ENCODE results near the gene SPINT1.

Gene SPINT1

DNA sequence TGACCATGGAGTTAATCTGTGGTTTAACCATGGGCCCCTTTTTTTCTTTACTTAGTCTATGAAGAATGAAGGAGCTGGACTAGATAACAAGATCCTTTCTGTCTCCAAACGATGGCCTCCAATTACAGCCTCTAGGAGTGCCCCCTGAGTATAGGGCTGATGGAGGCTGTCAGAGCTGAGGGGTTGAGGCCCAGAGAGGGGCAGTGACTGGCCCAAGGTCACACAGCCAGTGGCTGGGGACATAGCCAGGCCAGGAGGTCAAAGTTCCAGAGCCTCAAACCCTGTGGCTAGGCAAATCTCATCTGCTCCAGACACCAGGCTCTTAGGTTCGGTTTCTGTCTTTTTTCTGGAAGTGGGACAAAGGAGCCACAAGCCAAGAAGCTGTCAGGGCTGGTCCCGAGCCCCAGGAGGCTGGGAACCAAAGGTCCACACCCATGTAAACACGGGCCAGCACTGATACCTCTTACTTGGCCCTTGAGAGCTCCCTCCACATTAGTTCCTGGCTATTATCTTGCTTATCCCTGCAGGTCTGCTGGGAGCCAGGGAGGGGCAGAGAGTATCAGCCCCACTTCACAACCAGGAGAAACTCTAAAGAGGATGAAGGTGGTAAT is 19.9 kb downstream of the SPINT1 start:
- no peak for DNase-seq

DNA sequence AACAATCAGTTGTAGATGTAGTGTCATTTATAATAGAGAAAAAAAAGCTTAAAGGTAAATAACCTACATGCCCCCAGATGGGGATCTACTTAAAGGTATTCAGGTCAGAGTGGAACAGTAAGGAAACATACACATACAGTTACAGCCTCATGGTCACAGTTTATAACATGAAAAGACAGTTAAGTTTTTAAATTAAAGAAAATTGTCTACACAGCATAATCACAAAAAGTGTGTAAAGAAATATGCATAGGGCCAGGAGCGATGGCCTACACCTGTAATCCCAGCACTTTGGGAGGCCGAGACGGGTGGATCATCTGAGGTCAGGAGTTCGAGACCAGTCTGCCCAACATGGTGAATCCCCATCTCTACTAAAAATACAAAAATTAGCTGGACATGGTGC is 23.4 kb downstream of the SPINT1 start:
- no peak for DNase-seq

DNA sequence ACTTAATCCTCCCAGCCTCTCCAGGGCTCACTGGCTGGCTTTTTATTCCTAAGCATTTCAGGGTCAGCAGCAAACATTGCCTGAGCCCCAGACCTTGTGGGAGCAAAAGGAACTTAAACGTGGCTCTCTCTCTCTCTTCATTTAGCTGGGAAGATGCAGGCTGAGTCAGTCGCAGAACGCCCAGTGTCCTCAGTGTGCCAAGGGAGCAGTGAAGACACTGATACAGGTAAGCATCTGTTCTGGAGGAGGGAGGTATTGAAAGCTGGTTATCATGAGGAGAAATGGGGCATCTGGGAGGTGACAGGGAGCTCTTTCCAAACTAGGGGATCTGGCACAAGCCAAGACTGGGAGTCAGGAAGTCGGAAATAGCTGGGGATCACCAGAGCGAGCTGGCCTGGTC is 25.8 kb downstream of the SPINT1 start:
- DNase-seq = no peak

DNA sequence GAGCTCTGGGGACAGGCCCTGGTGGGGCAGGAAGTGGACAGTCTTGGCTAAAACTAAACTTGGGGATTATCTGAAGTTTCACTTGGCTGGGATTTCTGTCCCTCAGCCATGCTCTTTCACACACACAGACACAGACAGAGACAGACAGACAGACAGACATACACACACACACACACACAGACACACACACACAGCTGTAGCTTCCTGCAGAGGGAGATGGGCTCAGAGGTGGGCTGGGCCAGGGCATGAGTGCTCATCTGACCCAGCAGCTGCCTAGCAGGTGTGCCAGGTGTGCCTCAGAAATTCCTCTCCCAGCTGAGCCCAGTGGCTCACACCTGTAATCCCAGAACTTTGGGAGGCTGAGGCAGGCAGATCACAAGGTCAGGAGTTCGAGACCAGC is 26.9 kb downstream of the SPINT1 start:
- DNase-seq = no peak

DNA sequence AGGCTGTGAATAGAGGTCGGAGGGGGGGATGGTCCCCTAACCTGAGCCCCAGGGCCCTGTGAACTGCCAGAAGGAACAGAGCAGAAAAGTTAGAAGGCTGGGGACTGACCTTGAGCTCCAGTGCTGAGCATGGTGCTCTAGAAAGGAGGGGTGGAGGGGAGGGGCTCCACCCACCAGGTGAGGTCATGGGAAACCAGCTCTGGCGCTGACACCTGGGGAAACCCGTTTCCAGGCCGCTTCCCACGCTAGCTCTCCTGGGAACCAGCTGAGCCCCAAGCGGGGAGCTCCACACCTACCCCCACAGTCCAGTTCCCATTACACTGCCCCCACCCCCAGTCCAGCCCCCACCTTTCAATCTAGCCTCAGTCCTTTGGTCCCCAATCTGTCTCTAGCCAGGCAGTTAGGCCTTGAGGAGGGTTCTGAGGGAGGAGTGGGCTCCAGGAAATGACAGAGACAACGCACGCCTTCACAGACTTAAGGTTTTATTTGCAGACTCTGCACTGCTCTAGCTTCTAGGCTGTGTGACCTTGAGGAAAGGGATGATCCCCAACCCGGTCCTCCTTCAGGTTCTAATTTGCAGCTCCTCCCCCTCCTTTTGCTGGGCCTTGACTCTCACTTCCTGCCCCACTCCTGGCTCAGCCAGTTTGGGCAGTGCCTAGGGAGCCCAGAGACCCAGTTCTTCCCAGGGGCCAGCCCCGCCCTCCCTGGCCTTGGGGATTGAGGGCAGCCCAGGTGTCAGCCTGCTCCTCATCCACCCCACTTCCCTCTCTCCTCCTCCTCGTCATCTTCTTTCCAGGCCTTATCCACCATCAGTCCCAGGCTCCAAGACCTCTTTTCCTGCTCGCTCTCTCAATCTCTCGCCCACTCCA is 28.1 kb downstream of the SPINT1 start:
- no peak for DNase-seq

DNA sequence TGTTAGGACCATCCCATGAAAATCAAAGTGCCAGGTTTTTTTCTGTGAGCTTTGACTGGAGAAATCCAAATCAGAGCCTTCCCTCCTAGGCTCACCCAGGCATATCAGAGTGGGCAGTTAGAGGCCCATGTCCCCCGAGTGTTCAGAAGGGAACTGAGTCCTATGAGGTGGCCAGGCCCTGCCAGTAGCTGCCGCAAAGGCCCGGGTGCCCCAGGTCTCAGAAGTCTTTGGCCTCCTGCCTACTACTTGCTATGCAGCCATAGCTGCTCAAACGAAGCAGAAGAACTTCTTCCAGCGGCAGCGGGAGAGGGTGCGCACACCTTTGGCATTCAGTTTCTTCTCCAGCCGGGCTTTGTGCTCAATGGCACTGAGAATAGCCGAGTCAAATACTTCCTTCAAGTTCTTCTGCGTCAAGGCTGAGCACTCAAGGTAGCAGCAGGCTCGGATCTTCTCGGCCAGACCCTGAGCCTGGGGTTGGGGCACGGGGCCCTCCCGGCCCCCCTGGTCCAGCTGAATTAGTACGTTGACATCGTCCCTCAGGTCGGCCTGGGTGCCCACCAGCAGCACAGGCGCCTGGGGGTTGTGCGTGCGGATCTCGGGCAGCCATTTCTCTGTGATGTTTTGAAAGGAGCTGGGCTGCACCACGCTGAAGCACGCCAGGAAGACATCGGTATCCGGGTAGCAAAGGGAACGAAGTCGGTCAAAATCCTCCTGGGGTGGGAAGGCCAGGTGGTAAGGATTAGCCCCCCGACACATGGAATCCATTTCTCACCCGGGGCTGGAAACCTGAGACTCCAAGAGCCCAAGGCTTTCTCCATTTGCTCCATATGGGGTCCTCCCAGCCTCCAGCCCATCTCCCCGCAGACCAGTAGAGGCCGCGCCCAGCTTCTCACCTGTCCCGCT is 29.2 kb downstream of the SPINT1 start:
- no peak for DNase-seq

DNA sequence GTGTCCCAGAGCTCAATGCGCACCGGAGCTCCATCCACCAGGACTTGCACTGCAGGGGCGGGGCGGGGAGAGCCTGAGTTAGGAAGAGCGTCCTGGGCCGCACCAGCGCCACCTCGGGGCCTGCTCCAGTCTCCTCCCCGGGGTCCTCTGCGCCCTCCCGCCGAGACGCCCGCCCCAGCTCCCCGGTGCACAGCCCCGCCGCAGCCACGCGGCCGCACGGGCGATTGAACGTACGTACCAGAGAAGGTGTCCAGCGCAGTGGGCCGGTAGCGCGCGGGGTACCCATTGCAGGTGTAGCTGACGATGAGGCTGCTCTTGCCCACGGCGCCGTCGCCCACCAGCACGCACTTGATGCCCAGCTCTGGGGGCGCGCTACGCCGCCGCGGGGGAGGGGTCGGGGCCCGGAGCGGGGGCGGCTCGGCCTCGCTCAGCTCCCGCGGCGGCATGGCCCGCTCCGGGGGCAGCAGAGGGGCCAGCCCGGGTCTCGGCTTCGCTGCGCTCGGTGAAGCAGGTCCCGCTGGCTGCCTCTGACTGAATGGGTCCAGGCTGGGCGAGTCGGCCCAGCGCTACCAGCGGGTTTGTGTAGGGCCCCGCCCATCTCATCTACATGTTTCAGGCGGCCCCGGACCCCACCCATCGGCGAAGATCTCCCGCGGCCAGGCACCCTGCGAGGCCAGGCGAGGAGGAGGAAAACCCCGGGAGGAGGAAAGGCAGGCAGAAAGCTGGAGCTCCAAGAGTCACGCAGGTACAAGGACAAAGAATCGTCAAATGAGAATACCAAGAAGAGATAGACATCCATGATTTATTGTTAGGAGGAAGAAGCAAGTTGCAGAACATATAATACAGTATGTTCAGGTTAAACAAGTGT is 30.1 kb downstream of the SPINT1 start, which contains the start of gene RHOV:
TSS of gene RHOV (minus strand) at position 541 of the 868 bp plus-strand sequence. CDS start at position 446, 95 bp downstream.
- peak; percentile 41 for DNase-seq

DNA sequence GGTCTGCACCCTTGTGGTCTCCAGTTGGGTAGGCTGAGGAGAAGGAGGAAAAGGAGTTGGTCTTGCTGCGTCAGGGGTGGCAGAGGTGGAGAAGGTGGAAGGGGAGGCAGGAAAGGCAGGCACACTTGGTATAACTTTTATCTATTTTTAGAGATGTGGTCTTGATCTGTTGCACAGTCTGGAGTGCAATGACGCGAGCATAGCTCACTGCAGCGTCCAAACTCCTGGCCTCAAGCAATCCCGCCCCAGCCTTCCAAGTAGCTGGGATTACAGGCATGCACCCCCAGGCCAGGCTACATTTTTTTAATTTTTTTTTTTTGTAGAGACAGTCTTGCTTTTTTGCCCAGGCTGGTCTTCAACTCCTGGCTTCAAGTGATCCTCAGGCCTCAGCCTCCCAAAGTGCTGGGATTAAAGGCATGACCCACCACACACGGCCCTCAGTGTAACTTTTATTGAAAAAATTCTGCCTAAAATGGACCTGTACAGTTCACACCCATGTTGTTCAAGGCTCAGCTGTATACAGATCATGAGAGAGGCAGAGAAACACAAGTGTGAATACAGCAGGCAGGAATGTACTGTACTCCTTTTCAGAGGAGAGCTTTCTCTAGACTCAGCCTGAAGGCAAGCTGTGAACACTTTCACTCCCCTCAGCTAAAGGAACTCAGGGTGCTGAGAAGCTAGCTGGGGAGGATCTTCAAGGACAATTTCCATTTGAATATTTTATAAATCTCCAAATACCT is 32.3 kb downstream of the SPINT1 start:
- DNase-seq = no peak

DNA sequence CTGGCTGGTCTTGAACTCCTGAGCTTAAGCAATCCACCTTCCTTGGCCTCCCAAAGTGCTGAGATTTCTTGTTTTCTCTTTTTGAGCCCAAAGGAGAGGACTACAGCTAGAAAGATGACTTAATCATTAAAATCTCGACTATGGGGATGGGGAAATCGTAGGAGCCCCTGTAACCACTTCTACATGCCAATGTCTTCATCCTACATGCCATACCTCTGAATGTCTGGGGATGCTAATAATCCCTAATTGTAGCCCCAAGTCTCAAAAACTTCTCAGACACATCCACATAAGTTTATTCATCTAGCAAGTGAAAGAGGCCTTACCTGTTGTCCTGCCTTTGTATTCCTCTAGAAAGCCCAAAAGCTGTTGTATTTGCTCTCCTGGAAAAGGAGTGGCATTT is 33.8 kb downstream of the SPINT1 start:
- no peak for DNase-seq

DNA sequence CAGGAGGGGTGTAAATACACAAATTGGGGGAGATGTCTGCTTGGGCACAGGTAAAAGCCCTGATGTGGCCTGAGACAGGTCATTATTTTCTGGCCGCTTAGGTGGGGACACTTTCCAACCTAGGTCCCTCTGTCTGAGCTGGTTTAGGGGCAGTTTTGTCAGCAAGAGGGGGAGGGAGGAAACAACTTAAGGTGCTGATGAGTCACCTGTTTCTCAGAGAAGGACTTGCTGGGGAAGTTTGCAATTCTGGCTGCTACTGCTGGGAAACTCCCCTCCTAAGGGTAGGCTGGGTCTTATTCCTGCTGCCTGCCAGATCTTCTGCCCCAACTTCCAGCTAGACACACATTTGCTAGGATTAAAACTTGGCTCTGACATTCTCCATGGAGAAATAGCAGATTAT is 34.9 kb downstream of the SPINT1 start:
- peak; percentile 59 for DNase-seq

DNA sequence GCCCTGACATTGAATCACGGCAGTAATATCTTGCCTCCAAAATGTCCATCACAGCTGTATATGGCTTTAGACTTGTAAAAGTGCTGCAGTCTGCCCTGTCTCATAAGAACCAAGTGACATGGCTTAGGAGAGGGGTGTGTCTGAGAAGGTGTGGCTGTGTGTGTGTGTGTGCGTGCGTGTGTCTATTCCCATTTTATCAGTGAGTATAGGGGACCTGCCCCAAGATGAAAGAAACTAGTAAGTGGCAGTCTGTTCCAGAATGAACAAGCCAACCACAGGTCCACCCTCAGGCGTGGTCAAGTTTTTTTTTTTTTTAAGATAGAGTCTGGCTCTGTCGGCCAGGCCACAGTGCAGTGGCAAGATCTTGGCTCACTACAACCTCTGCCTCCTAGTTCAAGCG is 35.8 kb downstream of the SPINT1 start:
- no peak for DNase-seq

DNA sequence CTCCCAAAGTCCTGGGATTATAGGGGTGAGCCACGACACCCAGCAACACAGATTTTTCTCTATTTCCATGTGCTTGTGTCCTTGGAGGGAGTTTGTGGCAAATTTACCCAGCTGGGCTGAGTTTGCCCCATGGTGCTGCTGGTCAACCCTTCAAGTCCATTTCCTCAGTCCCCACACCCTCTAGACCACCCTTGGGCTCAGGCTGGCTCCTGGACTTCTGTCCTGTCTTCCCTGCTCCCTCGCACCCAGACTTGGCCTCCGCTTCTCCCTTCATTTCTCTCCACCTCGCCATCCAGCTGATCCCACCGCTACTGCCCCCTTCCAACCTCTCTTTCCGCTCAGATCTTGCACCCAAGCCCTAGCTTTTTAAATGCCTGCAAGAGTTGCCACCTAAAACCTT is 37.5 kb downstream of the SPINT1 start:
- DNase-seq = no peak

DNA sequence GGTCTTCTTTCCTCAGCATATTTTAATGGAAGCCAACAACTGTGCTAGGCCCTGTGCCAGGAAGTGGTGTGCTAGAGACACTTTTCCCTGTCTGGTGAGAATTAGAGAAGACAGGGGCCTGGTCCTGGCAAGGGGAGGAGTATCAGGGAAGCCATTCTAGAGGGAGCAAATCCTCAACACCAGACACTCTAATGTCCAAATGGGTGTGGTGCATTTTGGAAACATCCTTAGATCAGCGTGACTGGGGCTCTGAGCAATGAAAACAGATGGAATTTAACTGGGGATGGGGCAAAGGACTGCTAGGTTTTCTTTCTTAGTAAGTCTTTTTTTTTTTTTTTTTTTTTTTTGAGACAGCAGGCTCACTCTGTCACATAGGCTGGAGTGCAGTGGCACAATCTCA is 42.7 kb downstream of the SPINT1 start:
- no peak for DNase-seq

DNA sequence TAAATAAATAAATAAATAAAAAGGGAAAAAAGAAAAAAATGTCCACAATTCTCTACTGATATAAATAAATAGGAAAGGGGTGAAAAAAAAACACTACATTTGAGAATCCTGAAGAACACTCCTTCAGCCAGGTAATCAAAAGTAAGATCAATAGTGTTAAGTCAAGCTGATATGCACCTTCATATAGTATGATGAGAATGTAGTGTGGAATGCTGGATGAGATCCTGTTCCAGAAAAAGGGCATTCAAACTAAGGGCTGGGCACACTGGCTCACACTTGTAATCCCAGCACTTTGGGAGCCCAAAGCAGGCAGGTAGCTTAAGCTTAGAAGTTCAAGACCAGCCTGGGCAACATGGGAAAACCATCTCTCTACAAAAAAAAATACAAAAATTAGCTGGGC is 45.3 kb downstream of the SPINT1 start:
- no peak for DNase-seq

DNA sequence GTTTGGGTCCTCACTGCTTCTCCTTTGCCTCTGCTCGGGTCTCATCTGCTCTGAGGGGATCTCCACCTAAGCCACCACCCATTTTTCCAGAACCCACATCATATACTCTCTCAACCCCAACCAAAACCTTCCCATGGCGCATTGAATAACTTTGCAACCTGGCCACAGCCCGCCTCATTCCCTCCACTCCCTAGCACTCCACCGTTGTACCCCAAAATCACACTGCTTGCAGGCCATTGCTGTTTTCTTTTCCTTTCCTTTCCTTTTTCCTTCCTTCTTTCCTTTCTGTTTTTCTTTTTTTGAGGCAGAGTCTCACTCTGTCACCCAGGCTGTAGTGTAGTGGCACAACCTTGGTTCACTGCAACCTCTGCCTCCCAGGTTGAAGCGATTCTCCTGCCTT is 47.3 kb downstream of the SPINT1 start:
- DNase-seq = no peak

DNA sequence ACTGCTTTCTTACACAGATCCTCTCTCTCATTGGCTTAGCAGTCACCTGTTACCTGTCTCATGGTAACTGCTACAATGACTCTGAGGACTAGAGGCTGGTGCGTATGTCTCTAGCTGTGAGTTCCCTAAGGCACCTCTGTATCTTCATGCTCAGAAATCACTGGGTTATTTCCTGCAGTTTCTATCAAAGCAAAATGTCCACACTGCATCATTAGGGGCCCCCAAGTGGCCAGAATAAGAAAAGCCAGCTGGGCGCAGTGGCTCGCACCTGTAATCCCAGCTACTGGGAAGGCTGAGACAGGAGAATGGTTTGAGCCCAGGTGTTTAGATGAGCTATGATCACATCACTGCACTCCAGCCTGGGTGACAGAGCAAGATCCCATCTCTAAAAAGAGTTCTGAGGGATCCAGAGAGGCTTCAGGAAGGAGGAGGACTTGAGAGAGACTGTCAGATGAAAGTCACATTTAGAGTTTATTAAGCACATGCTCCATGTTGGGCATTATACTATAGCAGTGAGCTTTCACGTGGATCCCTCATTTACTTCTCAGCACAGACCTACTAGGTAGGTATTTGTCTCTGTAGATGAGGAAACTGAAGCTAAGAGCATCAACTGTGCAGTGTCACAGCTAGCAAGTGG is 48.1 kb downstream of the SPINT1 start:
- DNase-seq = peak; percentile 39

DNA sequence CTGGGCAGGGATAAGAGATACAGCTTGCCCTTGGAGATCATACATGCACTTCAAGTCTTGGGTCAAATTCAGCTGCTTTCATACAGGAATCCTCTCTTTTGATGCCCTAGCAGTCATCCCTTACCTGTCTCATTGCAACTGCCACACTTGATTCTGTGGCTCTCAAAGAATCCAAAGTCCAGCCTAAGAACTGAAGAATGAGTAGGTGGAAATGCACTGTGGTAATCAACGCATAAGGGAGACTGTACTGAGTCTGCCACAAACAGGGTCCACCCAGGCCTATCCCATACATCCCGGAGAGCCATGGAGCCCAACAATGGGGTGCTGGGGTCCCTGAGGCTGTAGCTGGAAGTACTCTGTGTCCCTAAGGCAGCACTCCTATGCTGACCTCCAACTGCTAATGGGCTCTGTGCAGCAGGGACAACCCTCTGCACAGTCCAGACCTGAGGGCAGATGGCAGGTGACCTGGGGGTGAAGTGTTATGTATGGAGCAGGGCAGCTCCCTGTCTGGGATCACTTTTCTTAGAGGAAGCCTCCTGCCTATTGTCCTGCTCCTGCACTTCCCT is 48.7 kb downstream of the SPINT1 start:
- DNase-seq = no peak

DNA sequence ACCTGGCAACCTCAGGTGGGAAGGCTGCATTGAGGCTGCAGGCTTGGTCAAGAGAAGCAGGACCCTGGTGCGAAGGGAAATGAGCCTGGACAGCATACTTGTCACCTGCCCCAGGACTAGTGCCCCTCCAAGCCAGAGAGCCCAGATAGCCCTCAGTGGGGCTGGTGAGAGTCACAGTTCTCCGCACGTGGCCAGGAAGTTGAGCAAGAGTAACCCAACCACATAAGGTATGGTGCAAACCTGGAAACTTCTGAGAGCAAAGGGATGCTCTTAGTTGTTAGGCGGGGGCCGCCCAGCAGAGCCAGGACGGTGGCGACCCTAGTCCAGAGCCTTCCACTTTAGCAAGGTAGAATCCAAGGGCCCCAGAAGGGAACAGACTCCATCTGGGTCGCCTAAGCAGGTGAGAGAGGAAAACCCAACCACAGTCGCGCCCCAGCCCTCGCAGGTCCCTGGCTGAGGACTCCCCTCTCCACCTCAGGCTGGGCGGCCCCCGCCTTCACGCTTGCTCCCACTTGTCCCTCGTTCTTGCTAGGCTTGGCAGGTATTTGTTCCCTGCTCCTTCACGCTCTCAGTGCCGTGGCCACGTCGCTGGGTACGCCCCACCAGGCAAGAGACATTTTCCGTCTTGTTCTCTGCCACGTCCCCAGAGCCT is 49.3 kb downstream of the SPINT1 start:
- no peak for DNase-seq

DNA sequence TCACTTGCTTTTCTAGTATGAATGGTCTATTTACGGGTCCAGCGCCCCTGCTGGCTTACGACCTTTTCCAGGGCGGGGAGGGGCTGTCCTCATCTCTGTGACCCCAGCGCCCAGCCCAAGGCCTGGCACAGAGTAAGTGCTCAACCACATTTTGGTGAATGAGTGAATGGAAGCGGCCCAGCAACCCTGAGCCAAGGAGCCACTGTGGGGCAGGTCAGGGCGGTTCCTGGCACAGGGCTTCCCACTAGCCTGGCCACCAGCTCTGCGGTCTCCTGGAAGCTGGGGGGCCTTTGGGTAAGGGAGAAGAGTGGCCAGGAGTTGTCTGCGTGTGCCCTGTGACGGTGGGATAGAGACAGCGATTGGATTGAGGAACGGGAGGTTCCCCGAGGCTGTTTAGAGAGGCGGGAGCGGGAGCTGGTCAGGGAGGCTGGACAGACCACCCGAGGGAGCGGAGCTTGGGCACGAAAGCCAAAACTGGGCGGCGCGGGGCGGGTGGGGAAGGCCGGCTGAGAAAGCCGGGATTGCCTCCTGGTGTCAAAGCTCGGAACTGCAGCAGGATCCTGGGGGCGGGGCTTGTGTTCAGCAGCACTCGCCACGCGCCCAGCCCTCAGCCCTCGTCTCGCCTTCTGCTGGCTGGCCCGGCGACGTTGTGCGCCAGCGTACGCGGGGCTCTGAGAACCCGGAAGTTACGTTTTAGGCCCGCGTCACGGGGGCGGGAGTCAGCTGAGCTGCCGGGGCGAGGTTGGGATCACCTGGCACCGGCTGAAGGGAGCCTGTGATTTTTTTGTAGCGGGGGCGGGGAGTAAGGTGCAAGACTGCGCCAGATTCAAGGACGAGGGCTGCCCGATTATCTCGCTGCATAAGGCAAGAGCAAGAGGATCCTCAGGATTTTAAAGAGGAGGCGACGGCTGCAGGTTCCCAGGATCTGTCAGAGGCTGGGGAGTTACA is 50.2 kb downstream of the SPINT1 start, which contains the start of gene VPS18:
TSS of gene VPS18 (plus strand) at position 718 of the 948 bp plus-strand sequence. CDS start 319 bp downstream, outside the sequence.
- peak; percentile 98 for DNase-seq
